HG02798 (cell line): ENCODE data around the gene PGAM2.
A peak's percentile ranks its signal among the peaks of the same experiment; 100 is the strongest.

Experiments used
- ATAC-seq: cut with Tn5 transposase; IDR thresholded peaks from one replicate; pipeline ENCODE4 v1.9.1; 2021; ENCODE audit warnings: mild to moderate bottlenecking; ENCODE audit not compliant: unreplicated experiment, poor library complexity

PGAM2 gene

GRCh38 chr7:44068054-44068453, 2.7 kb upstream of the PGAM2 start:
- ATAC-seq: no peak

GRCh38 chr7:44067064-44067951, 1.9 kb upstream of the PGAM2 start:
- no peak for ATAC-seq

GRCh38 chr7:44066494-44067063, 1.2 kb upstream of the PGAM2 start:
- no peak for ATAC-seq

GRCh38 chr7:44066111-44066460, 719 bp upstream of the PGAM2 start:
- ATAC-seq: no peak

- no peak for ATAC-seq
These were observed 456 bp downstream of the PGAM2 start for GRCh38 chr7:44064791-44065430.

GRCh38 chr7:44063894-44064651, 1.3 kb downstream of the PGAM2 start:
- no peak for ATAC-seq

- ATAC-seq: no peak
These were observed 1.8 kb downstream of the PGAM2 start for GRCh38 chr7:44063547-44063893.

GRCh38 chr7:44062903-44063295, 2.5 kb downstream of the PGAM2 start:
- no peak for ATAC-seq

GRCh38 chr7:44062180-44062902, 3.0 kb downstream of the PGAM2 start:
- ATAC-seq: no peak

- no peak for ATAC-seq
These were observed 3.7 kb downstream of the PGAM2 start for GRCh38 chr7:44061645-44062179.

GRCh38 chr7:44060948-44061644, 4.3 kb downstream of the PGAM2 start:
- ATAC-seq: no peak

- ATAC-seq: no peak
These were observed 5.0 kb downstream of the PGAM2 start for GRCh38 chr7:44060091-44060947.

- peak; percentile 60 for ATAC-seq
These were observed 5.9 kb downstream of the PGAM2 start for GRCh38 chr7:44059219-44060090.

- ATAC-seq: peak; percentile 5
These were observed 6.6 kb downstream of the PGAM2 start for GRCh38 chr7:44058759-44059218.

- no peak for ATAC-seq
These were observed 7.3 kb downstream of the PGAM2 start for GRCh38 chr7:44057849-44058758.

- no peak for ATAC-seq
These were observed 8.1 kb downstream of the PGAM2 start for GRCh38 chr7:44057181-44057848.
